Testis (tissue), 3 donors: ENCODE measurements around the gene PTPRU. TPM values are rescaled to one million over a fixed set of nuclear protein-coding genes. Genes with fewer than 3 reads are reported as not detected.

Experiments used
- DNase-seq: peaks from one replicate; pipeline ENCODE4 v3.0.0-alpha.2; 2019
- H3K27ac ChIP-seq, 2 donors: fragments of 200-600 bp; sonication (generic); one replicate each; pipeline ENCODE4 v1.5.1; 2019
- H3K27me3 ChIP-seq: fragments of 200-600 bp; sonication (generic); one replicate; pipeline ENCODE4 v1.5.1; 2019
- H3K36me3 ChIP-seq: fragments of 200-600 bp; sonication (generic); one replicate; pipeline ENCODE4 v1.5.1; 2017; ENCODE audit warnings: low read depth; ENCODE audit errors: missing control alignments
- H3K4me1 ChIP-seq: fragments of 200-600 bp; sonication (generic); one replicate; pipeline ENCODE4 v1.5.1; 2019
- H3K4me3 ChIP-seq, 2 donors: fragments of 200-600 bp; sonication (generic); one replicate each; pipeline ENCODE4 v1.5.1; 2017 to 2019
- H3K9me3 ChIP-seq: fragments of 200-600 bp; sonication (generic); one replicate; pipeline ENCODE4 v1.5.1; 2017
- POLR2A ChIP-seq: fragments of 450-650 bp; IDR thresholded peaks from one replicate; pipeline ENCODE4 v1.6.1; 2017; ENCODE audit warnings: antibody characterized with exemption, mild to moderate bottlenecking, moderate library complexity
- WGBS, 2 donors: methylation state at CpG; one replicate each; pipeline ENCODE4 v1.1.5; 2018; 5-methylcytosine and 5-hydroxymethylcytosine counted together
- intact Hi-C: fragments of 100-400 bp; cut with DNase I; formaldehyde crosslinking; loops from one replicate; pipeline ENCODE4 v1.15.1; 2023; ENCODE audit warnings: low total_unique reads
- polyA plus RNA-seq: library from polyadenylated mRNA; stranded (reverse); fragments of 350-450 nt; fragmentation: Illumina TruSeq; extraction: RNeasy Lipid Tissue Mini Kit (QIAGEN cat#74804); gene quantifications from one replicate; pipeline ENCODE4 v1.2.3, GENCODE V29; 2014; ENCODE audit warnings: low read depth, low replicate concordance; ENCODE audit not compliant: insufficient read depth
- total RNA-seq, 2 donors: library from RNA; depleted of rRNA; stranded (reverse); fragments of >200 nt; gene quantifications; one replicate each; pipeline ENCODE4 v1.2.3, GENCODE V29; 2016
- TF ChIP-seq, protein P1 (sequence below), 3 experiments: fragments of 450-650 bp in 2 of 3; fragments of 200-600 bp in 1 of 3; sonication (generic) in 1 of 3; IDR thresholded peaks; one replicate each; pipeline ENCODE4 v1.5.1; 2016 to 2019; ENCODE audit warnings: antibody characterized with exemption in 3 of 3, mild to moderate bottlenecking in 2 of 3, moderate library complexity in 1 of 3

Gene PTPRU
- total and polyA plus RNA-seq, 3 donors from 2014 or later: 13.3 to 39.1 (median 21.7) TPM

DNA sequence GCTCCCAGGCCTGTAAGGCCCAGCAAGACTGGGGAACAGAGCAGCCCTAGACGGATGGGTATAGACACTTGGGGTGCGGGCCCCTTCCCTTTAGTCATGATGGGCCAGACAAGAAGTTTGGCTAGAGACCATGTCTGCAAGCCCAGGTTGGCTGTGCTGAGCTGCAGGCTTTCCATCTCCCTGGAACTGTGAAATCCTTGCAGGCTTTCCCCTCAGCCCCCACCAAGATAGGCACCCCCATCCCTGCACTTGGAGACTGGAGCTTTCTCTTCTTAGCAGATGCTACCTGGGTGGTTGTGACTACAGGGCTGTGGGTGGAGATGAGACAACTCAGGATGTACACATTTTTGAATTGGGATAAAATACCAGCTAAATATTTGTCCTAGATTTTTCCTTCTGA is 110.3 kb downstream of the PTPRU start:
- TF ChIP-seq, protein P1, sequence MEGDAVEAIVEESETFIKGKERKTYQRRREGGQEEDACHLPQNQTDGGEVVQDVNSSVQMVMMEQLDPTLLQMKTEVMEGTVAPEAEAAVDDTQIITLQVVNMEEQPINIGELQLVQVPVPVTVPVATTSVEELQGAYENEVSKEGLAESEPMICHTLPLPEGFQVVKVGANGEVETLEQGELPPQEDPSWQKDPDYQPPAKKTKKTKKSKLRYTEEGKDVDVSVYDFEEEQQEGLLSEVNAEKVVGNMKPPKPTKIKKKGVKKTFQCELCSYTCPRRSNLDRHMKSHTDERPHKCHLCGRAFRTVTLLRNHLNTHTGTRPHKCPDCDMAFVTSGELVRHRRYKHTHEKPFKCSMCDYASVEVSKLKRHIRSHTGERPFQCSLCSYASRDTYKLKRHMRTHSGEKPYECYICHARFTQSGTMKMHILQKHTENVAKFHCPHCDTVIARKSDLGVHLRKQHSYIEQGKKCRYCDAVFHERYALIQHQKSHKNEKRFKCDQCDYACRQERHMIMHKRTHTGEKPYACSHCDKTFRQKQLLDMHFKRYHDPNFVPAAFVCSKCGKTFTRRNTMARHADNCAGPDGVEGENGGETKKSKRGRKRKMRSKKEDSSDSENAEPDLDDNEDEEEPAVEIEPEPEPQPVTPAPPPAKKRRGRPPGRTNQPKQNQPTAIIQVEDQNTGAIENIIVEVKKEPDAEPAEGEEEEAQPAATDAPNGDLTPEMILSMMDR (IDR thresholded peaks at IDR 0.05): no peak
- no peak for TF ChIP-seq POLR2A
- no peaks in the 10 kb centered on the region for H3K36me3 ChIP-seq
- no peak overlapping the region for H3K27ac ChIP-seq
- DNase-seq: no peak
- 85 to 100% methylated on average over 2 of the region's 2 CpGs for WGBS, 2 donors
- H3K9me3 ChIP-seq: no peaks in the 10 kb centered on the region
- H3K27me3 ChIP-seq: no peaks in the 10 kb centered on the region
- no peaks in the 10 kb centered on the region for H3K4me1 ChIP-seq
- intact Hi-C loops: no loop called here
- H3K4me3 ChIP-seq: no peak overlapping the region

DNA sequence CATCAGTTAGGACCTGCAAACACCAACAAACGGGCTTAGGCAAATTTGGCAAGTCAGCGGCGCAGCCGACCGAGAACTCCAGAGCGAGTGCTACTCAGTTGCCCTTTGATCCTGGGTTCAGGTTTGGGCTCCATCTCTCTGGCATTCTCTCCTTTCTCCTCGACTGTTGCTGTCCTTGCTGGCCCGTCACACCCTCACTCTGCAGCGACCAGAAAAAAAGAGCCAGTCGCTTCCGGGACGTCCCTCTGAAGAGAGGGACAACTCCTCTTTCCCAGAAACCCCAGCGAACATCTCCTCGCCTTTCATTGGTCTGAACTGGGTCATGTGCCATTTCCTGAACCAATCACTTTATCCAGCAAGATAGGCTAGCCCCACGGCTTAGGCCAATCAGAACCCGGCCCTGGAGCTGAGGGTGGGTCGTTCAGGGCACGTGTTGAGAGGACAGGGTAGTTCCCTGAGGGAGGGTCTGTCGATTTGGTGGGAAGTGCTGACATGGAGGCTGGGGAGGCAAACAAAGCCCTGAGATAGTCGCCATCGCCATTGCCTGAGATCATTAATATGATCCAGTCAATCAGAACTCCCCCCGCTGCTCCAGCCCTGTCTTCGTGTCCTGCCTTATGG is 113.7 kb downstream of the PTPRU start:
- no peak overlapping the region for H3K27ac ChIP-seq
- H3K27me3 ChIP-seq: no peaks in the 10 kb centered on the region
- intact Hi-C loops: no loop called here
- 49 to 70% methylated on average over 22 to 23 of the region's 23 CpGs for WGBS, 2 donors
- no peaks in the 10 kb centered on the region for H3K4me1 ChIP-seq
- no peak for TF ChIP-seq POLR2A
- TF ChIP-seq, protein P1 (IDR thresholded peaks at IDR 0.05): no peak
- no peaks in the 10 kb centered on the region for H3K36me3 ChIP-seq
- no peaks in the 10 kb centered on the region for H3K9me3 ChIP-seq
- peak; percentile 84 for DNase-seq
- peak overlapping the region; percentile 15 to 45 for H3K4me3 ChIP-seq

DNA sequence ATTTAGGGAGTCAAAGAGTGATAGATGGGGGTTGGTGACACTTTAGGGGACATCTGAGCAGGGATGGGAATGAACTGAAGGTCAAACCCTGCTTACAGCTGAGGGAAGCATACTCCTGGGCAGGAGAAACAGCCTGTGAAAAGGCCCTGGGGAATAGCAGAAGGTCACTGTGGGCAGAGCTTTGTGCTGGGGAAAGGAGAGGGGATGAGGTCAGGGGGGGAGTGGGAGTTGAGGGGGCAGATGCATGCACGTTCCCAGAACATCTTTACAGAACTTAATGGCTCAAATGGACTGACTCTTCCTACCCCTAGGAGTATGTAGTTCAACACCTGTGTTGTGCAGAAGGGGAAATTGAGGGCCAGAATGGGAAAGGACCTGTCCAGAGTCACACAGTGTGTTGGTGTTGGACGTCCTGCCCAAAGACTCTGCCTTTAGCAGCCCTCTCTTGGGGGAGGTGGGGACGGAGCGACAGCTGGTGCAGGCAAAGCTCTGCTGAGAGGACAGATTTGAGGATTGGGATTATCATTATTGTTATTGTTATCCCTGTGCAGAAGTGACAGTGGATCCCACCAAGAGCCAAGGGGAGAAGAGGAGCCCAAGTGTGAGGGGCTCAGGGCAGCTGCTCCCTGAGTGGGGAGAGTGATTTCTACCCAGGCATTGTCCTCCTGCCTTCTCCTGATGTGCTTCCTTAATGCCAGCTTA is 116.5 kb downstream of the PTPRU start:
- H3K27ac ChIP-seq: no peak overlapping the region
- intact Hi-C loops: no loop called here
- no peak overlapping the region for H3K4me3 ChIP-seq
- TF ChIP-seq, protein P1 (IDR thresholded peaks at IDR 0.05): no peak
- no peak for DNase-seq
- H3K36me3 ChIP-seq: no peaks in the 10 kb centered on the region
- H3K27me3 ChIP-seq: no peaks in the 10 kb centered on the region
- H3K4me1 ChIP-seq: no peaks in the 10 kb centered on the region
- no peaks in the 10 kb centered on the region for H3K9me3 ChIP-seq
- WGBS, 2 donors: 78 to 83% methylated on average over 4 of the region's 4 CpGs

DNA sequence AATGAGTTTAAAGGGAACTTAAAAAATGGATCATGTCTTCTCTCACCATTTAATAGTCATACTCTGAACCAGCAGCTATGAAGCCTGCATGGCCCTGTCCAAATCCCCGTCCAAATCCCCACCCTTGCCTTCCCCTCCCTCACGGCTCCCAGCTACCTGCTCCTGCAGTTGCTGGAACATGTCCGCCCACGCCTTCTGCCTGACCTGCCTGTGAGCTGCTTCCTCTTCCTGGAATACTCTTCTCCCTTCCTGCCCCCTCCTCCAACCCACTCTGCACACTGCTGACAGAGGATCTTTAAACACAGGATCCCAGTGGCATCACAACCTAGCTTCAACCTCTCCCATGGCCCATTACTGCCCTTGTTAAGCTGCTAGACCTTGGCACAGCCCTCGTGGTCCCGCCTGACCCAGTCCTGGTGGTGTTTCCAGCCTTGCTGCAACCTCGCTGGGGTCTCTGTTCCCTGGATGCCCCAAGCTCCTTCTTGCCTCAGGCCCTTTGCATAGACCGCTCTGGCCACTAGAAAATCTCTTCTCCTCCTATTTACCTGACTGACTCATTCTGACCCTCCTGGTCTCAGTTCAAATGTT is 118.3 kb downstream of the PTPRU start:
- H3K4me1 ChIP-seq: no peaks in the 10 kb centered on the region
- TF ChIP-seq, protein P1 (IDR thresholded peaks at IDR 0.05): no peak
- no peak for TF ChIP-seq POLR2A
- no peaks in the 10 kb centered on the region for H3K36me3 ChIP-seq
- 77 to 82% methylated on average over 8 of the region's 8 CpGs for WGBS, 2 donors
- H3K4me3 ChIP-seq: no peak overlapping the region
- H3K9me3 ChIP-seq: no peaks in the 10 kb centered on the region
- no peaks in the 10 kb centered on the region for H3K27me3 ChIP-seq
- H3K27ac ChIP-seq: no peak overlapping the region
- no peak for DNase-seq
- intact Hi-C loops: no loop called here
